Left ventricle myocardium superior (tissue), 1 donor: ENCODE data around the gene PPP6R3. TPM values are rescaled to one million over a fixed set of nuclear protein-coding genes. Genes with fewer than 3 reads are reported as not detected.
"Not testable (repeated sequence)": the region's sequence is repeated elsewhere in the genome, so short reads cannot be mapped to it uniquely, and the experiment has no call there.

Experiments used
- ATAC-seq: fragments of 200-7000 bp; cut with Tn5 transposase; one replicate; pipeline ENCODE4 v1.9.1; 2020; ENCODE audit warnings: mild to moderate bottlenecking, moderate library complexity
- DNase-seq: peaks from one replicate; pipeline ENCODE4 v3.0.0-alpha.2; 2020
- intact Hi-C: fragments of 100-400 bp; cut with micrococcal nuclease; formaldehyde crosslinking; loops from one replicate; pipeline ENCODE4 v1.11.0; 2022
- total RNA-seq: library from RNA; stranded (reverse); fragmentation: NEBNext Ultra II Directional; extraction: Animal tissue kit (Norgen Biotek cat#: 25700); gene quantifications from one replicate; pipeline ENCODE4 v1.2.1, GENCODE V29; 2021
- donor health status: DM: no; HTN: yes; CAD: no; lungs with severe emphysema.

The PPP6R3 gene
- total RNA-seq, 1 donor from 2014 or later: 86.7 TPM

GRCh38 chr11:68471360-68472340 is 11.1 kb downstream of the PPP6R3 start:
- ATAC-seq (peak; percentile 12), DNase-seq (no peak)
- intact Hi-C loops: no loop called here

DNA sequence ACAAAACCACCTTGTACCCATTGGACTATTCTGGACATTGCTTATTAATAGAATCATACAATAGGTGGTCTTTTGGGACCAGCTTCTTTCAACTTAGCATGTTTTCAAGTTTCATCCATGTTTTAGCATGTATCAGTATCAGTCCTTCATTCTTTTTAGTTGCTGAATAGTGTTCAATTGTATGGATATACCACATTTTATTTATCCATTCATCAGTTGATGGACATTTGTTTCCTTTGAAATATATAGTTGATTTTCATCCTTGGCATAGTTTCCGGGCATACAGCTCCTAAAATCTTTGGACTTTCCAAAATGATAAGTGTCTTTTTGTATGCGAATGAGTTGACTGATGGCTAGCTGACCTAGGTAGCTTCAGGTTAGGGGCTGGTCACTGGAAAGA is 12.2 kb downstream of the PPP6R3 start:
- DNase-seq (no peak), ATAC-seq (no peak)
- intact Hi-C loops: no loop called here

DNA sequence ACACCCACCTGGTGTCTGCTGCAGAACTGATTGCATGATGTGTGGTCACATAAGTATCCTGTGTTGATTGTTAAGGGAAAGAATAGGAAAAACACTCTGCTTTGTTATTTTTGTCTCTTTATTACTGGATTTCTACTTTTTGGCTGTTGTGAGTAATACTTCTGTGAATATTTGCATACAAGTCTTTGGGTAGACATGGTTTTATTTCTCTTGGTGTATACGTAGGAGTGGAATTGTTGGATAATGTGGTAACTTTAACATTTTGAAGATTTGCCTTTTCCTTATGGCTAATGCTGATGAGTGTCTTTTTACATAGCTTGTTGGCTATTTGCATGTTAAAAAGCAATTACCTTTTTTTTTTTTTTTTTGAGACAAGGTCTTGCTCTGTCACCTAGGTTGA is 13.1 kb downstream of the PPP6R3 start:
- DNase-seq (no peak), ATAC-seq (no peak)
- intact Hi-C loops: no loop called here

GRCh38 chr11:68475626-68476025 is 15.1 kb downstream of the PPP6R3 start:
- DNase-seq, intact Hi-C loops, ATAC-seq: not testable (repeated sequence)

DNA sequence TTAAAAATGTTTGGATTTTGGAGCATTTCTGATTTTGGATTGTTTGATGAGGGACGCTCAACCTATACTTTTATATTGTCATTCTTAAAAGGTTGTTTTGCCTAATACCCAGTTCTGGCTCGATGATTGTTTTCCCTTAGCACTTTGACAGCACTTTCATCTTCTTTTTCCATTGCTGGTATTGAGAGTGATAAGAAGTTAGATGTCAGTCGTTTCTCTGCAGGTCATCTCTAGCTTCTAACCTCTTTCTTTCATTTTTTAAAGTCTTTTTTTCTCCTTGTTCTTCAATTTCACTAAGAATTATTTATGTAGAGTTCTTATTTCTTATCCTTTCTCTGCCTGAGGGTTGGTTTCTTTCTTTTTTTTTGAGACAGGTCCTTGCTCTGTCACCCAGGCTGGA is 18.8 kb downstream of the PPP6R3 start:
- intact Hi-C loops: no loop called here
- ATAC-seq (no peak), DNase-seq (no peak)

DNA sequence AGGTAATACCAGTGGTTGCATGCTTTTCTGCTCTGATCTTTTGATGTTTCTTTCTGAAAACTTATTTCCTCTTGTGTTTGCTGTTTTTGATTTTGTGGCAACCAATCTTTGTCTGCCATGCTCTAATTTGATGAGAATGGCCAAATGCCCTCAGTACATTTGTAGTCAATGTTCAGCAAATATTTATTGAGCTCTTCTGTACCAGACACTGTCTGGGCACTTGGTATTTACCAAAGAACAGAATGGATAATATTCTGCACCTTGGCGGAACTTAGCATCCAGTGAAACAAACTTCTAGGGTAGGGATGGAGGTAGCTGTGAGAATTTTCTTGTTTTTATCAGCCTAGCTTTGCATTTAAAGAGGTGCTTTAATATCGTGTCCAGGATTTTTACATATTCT is 19.6 kb downstream of the PPP6R3 start:
- intact Hi-C loops: no loop called here

GRCh38 chr11:68480852-68481510 is 20.4 kb downstream of the PPP6R3 start:
- intact Hi-C loops: no loop called here
- DNase-seq (no peak), ATAC-seq (peak; percentile 62)

More for the DNA sequence above, 19.6 kb downstream of the PPP6R3 start:
- DNase-seq: no peak
- ATAC-seq: no peak

DNA sequence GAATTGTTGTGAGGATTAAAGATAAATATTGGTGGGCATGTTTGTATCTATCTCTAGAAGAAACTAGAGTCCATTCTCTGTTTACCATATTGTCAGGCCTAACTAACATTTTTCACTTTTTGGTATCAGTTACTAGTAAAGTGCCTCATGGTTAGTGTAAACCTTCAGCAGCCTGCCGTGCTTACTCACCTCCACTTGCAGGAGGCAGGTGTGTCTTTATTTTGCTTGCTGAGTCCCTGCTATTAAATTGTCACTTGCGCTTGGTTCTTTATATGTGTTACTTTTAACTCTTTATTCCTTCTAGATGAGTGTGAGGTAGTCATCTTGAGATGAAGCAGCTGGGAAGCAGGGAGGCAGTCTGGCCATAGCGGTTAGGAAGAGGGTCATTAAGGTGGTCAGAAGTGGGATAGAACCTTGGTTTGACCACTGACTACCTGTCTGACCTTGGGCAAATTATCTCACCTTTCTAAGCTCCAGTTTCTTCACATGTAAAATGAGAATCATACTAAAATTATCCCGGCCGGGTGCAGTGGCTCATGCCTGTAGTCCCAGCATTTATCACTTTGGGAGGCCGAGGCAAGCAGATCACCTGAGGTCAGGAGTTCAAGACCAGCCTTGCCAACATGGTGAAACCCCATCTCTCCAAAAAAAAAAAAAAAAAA is 21.2 kb downstream of the PPP6R3 start:
- DNase-seq (no peak), ATAC-seq (peak; percentile 9)
- intact Hi-C loops: no loop called here

DNA sequence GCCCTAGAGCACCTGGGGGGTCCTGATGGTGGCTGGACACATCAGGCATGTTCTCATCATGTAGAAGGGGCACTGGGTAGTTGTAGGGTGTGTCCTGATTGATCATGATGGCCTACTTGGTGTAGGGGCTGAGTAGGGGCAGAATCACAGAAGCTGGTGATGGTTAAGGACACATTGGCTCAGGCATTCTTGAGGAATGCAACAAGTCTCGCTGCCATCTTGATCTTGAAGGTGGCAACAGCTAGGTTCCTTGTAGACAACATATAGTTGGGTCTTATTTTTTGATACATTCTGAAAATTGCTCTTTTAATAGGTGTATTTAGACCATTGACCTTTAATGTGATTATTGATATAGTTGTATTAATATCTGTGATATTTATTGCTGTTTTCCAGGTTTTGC is 28.1 kb downstream of the PPP6R3 start:
- intact Hi-C loops: no loop called here
- ATAC-seq: peak; percentile 16
- no peak for DNase-seq

DNA sequence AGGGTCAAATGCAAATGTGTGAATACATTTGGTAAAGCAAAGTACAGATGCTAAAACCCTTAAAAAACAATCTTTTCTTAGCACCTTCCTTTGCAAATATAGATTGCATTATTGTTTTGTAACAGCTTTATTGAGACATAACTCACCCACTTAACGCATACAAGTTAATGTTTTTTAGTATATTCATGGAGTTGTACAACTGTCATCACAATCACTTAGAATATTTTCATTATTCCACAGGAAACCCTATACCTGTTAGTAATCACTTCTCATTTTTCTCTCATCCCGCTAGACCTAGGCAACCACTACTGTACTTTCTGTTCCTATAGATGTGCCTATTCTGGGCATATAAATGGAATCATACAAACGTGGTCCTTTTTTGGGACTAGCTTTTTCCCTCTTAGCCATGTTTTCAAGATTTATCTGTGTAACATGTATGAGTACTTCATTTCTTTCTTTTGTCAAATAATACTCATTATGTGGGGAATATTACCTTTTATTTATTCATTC is 34.7 kb downstream of the PPP6R3 start:
- intact Hi-C loops: no loop called here
- ATAC-seq (no peak), DNase-seq (no peak)

GRCh38 chr11:68495872-68496271 is 35.3 kb downstream of the PPP6R3 start:
- DNase-seq (no peak), ATAC-seq (no peak)
- intact Hi-C loops: no loop called here

DNA sequence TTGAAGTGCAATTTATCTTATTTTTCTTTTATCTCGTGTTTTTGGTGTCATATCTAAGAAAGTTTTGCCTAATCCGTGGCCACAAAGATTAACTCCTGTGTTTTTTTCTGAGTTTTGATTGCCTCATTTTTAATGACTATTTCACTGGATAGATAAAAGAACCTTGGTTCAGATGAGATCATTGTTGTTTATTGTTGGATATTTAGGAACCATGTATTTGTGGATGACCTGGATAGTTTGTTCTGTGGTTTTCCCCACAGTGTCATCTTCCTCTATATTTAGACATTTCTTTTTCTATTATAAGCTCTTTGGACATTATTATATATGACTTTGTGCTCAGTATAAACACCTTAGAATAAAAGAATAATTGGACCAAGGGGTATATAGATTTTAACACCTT is 37.2 kb downstream of the PPP6R3 start:
- DNase-seq: no peak
- intact Hi-C loops: no loop called here

GRCh38 chr11:68498321-68498720 is 37.8 kb downstream of the PPP6R3 start:
- ATAC-seq (peak; percentile 61), DNase-seq (no peak)
- intact Hi-C loops: no loop called here

More for the DNA sequence above, 37.2 kb downstream of the PPP6R3 start:
- ATAC-seq: no peak

- intact Hi-C loops: no loop called here
- DNase-seq (no peak), ATAC-seq (peak; percentile 37)
Measured at GRCh38 chr11:68498903-68499883, 38.6 kb downstream of the PPP6R3 start.

DNA sequence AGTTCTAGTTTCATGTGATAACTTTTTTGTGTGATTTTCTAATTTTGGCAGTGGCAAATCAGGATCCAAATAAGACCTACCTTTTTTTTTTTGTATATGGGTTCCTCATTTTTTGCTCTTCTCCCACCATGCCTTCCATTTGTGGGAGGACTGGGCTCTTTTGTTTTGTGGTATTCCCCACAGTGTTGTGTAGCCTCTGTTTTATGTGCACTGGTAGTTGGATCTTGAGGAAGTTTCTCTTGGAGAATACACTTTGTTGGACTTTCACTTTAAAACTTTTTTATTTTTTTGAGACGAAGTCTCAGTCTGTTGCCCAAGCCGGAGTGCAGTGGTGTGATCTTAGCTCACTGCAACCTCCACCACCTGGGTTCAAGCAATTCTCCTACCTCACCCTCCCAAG is 39.7 kb downstream of the PPP6R3 start:
- intact Hi-C loops: no loop called here
- DNase-seq (no peak), ATAC-seq (no peak)

- intact Hi-C loops: no loop called here
- DNase-seq (no peak), ATAC-seq (no peak)
Measured at GRCh38 chr11:68501813-68502212, 41.3 kb downstream of the PPP6R3 start.

GRCh38 chr11:68503251-68503687 is 42.7 kb downstream of the PPP6R3 start:
- ATAC-seq (peak; percentile 32), DNase-seq (no peak)
- intact Hi-C loops: no loop called here

GRCh38 chr11:68503792-68504191 is 43.2 kb downstream of the PPP6R3 start:
- intact Hi-C loops: no loop called here

More at GRCh38 chr11:68503792-68504191, 43.2 kb downstream of the PPP6R3 start:
- DNase-seq (no peak), ATAC-seq (no peak)
